ENCODE results near the gene CXCL5.
"Not testable (repeated sequence)": the region's sequence is repeated elsewhere in the genome, so short reads cannot be mapped to it uniquely, and the experiment has no call there.

The CXCL5 gene

GRCh38 chr4:74014332-74014731, 15.9 kb upstream of the CXCL5 start:
- no peak for DNase-seq

- no peak for DNase-seq
These were observed 14.8 kb upstream of the CXCL5 start for GRCh38 chr4:74013264-74013663.

- no peak for DNase-seq
These were observed 13.7 kb upstream of the CXCL5 start for GRCh38 chr4:74012130-74012529.

GRCh38 chr4:74009307-74009706, 10.8 kb upstream of the CXCL5 start:
- DNase-seq, result no peak

- no peak for DNase-seq
These were observed 7.6 kb upstream of the CXCL5 start for GRCh38 chr4:74006009-74006476.

- DNase-seq, result no peak
These were observed 7.1 kb upstream of the CXCL5 start for GRCh38 chr4:74005528-74005927.

- no peak for DNase-seq
These were observed 6.2 kb upstream of the CXCL5 start for GRCh38 chr4:74004668-74005067.

GRCh38 chr4:74000301-74000700, 1.8 kb upstream of the CXCL5 start:
- no peak for DNase-seq

GRCh38 chr4:73992050-73992449, 6.4 kb downstream of the CXCL5 start:
- DNase-seq, result no peak

- no peak for DNase-seq
These were observed 6.8 kb downstream of the CXCL5 start for GRCh38 chr4:73991742-73992000.

GRCh38 chr4:73990988-73991741, 7.3 kb downstream of the CXCL5 start:
- no peak for DNase-seq

- no peak for DNase-seq
These were observed 8.5 kb downstream of the CXCL5 start for GRCh38 chr4:73989928-73990327.

- no peak for DNase-seq
These were observed 9.4 kb downstream of the CXCL5 start for GRCh38 chr4:73989031-73989430.

- no peak for DNase-seq
These were observed 10.4 kb downstream of the CXCL5 start, which contains the start of gene PPBP for GRCh38 chr4:73988061-73988460. PPBP (minus strand) TSS chr4:73988190; CDS start chr4:73988103, 87 bp downstream.

- DNase-seq, result no peak
These were observed 13.0 kb downstream of the CXCL5 start for GRCh38 chr4:73985528-73985852.

GRCh38 chr4:73984736-73985527, 13.5 kb downstream of the CXCL5 start:
- no peak for DNase-seq

- not testable (repeated sequence) for DNase-seq
These were observed 17.3 kb downstream of the CXCL5 start for GRCh38 chr4:73981175-73981574.

GRCh38 chr4:73979407-73979957, 19.0 kb downstream of the CXCL5 start:
- DNase-seq, result no peak

GRCh38 chr4:73978886-73979285, 19.6 kb downstream of the CXCL5 start:
- no peak for DNase-seq

GRCh38 chr4:73976716-73977115, 21.8 kb downstream of the CXCL5 start:
- no peak for DNase-seq

GRCh38 chr4:73976217-73976616, 22.3 kb downstream of the CXCL5 start:
- DNase-seq, result no peak

- no peak for DNase-seq
These were observed 24.1 kb downstream of the CXCL5 start for GRCh38 chr4:73974352-73974751.

GRCh38 chr4:73970945-73971344, 27.5 kb downstream of the CXCL5 start:
- DNase-seq, result no peak

GRCh38 chr4:73970011-73970410, 28.5 kb downstream of the CXCL5 start:
- no peak for DNase-seq

Data from NCI-H748 treated with DMSO at 0.1 percent for 48 hours (cell line).